Ectodermal cell (in vitro differentiated cells): ENCODE data around the gene NCAPD2.

Experiments
- H3K27ac ChIP-seq: 2 replicates; pipeline ENCODE4 v1.7.0; 2013; ENCODE audit warnings: mild to moderate bottlenecking, low read depth, low read length; ENCODE audit not compliant: insufficient read depth, poor library complexity, severe bottlenecking
- H3K27me3 ChIP-seq: 2 replicates; pipeline ENCODE4 v1.7.0; 2013; ENCODE audit warnings: mild to moderate bottlenecking, low read length; ENCODE audit not compliant: insufficient read depth, control insufficient read depth, poor library complexity, severe bottlenecking
- H3K36me3 ChIP-seq: one replicate; pipeline ENCODE4 v1.7.0; 2013; ENCODE audit warnings: low read length; ENCODE audit not compliant: control insufficient read depth, insufficient read depth
- H3K4me1 ChIP-seq: one replicate; pipeline ENCODE4 v1.7.0; 2013; ENCODE audit warnings: low read length; ENCODE audit not compliant: control insufficient read depth, insufficient read depth
- H3K4me3 ChIP-seq: 2 replicates; pipeline ENCODE4 v1.7.0; 2013; ENCODE audit warnings: low read depth, low read length, control low read depth; ENCODE audit not compliant: insufficient read depth
- H3K9me3 ChIP-seq: 2 replicates; pipeline ENCODE4 v1.7.0; 2013; ENCODE audit warnings: mild to moderate bottlenecking, low read length, moderate library complexity; ENCODE audit not compliant: control insufficient read depth
- WGBS, 2 experiments: methylation state at CpG; one replicate each; pipeline ENCODE4 v1.1.7; 2013; ENCODE audit warnings: missing lambda C conversion rate in 2 of 2; 5-methylcytosine and 5-hydroxymethylcytosine counted together

NCAPD2 gene

DNA sequence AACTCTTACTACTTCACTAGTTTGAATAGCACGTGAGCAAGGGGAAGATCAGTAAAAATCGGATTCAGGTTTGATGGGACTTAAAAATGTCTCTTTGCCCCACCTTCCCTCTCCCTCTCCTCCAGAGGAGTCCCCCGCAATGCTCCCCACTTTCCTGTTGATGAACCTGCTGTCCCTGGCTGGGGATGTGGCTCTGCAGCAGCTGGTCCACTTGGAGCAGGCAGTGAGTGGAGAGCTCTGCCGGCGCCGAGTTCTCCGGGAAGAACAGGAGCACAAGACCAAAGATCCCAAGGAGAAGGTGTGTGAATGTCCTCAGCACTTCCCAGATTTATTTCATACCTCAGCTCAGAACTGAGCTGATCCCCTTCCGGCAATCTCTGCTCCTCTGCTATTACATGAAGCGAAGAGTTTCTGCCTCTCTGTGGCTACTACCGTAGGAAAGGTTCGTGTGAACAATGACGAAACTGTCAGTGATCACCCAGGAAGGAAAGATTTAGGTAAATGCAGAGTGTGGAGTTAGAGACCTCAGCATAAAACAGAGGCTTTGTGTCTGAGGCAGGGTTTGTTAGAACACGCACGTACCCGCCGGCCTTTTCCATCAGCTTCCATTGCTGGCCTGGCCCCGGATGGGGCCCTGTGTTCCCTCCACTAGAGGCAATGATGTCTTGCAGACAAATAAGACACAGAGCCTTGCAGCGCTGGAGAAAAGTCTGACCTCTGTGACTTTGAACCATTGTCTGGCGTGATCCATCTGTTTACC lies 33.0 kb downstream of the NCAPD2 start:
- no peak overlapping the region for H3K27ac ChIP-seq
- H3K4me1 ChIP-seq, result peaks cover 4% of the 10 kb centered on the region
- H3K9me3 ChIP-seq, result no peaks in the 10 kb centered on the region
- no peak overlapping the region for H3K4me3 ChIP-seq
- 94 to 96% methylated on average over 19 of the region's 19 CpGs for WGBS, 2 experiments
- H3K36me3 ChIP-seq, result peaks cover 87% of the 10 kb centered on the region
- H3K27me3 ChIP-seq, result no peaks in the 10 kb centered on the region

DNA sequence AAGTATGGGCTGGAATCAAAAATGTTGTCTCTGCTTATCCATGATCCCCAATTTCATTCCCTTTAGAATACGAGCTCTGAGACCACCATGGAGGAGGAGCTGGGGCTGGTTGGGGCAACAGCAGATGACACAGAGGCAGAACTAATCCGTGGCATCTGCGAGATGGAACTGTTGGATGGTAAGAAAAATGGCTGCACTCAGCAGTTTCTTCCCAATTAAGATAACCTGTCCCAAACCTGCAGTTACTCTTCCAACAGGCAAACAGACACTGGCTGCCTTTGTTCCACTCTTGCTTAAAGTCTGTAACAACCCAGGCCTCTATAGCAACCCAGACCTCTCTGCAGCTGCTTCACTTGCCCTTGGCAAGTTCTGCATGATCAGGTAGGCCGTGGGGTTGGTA lies 33.8 kb downstream of the NCAPD2 start:
- H3K36me3 ChIP-seq, result peaks cover 80% of the 10 kb centered on the region
- peaks cover 12% of the 10 kb centered on the region for H3K4me1 ChIP-seq
- no peak overlapping the region for H3K27ac ChIP-seq
- no peak overlapping the region for H3K4me3 ChIP-seq
- WGBS, 2 experiments, result 96 to 97% methylated on average over 4 of the region's 4 CpGs
- no peaks in the 10 kb centered on the region for H3K27me3 ChIP-seq
- H3K9me3 ChIP-seq, result no peaks in the 10 kb centered on the region

DNA sequence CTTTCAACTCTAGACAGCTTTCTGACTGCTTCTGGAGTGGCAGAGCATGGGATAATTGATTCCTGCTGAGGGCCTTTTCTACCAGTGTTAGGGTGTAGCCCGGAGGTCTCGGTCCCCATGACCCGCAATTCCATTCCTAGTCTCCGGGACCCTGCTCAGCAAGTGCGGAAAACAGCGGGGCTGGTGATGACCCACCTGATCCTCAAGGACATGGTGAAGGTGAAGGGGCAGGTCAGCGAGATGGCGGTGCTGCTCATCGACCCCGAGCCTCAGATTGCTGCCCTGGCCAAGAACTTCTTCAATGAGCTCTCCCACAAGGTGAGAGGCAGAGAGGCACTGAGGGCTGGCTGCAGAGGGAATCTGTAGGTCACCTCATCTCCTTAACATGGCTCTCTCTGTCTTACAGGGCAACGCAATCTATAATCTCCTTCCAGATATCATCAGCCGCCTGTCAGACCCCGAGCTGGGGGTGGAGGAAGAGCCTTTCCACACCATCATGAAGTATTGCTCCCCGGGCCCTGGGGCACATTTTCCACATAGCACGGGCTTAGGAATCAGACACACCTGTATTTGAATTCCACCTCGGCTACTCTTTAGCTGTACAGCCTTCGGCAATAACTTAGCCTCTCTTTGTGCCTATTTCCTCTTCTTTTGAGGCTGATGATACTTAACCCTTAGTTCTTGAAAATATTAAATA lies 34.8 kb downstream of the NCAPD2 start:
- Histone ChIP-seq H3K9me3 (no peaks in the 10 kb centered on the region), H3K4me1 (peaks cover 17% of the 10 kb centered on the region), H3K27ac (no peak overlapping the region), H3K27me3 (no peaks in the 10 kb centered on the region), H3K36me3 (peaks cover 70% of the 10 kb centered on the region), H3K4me3 (no peak overlapping the region)
- 88 to 89% methylated on average over 17 of the region's 17 CpGs for WGBS, 2 experiments

DNA sequence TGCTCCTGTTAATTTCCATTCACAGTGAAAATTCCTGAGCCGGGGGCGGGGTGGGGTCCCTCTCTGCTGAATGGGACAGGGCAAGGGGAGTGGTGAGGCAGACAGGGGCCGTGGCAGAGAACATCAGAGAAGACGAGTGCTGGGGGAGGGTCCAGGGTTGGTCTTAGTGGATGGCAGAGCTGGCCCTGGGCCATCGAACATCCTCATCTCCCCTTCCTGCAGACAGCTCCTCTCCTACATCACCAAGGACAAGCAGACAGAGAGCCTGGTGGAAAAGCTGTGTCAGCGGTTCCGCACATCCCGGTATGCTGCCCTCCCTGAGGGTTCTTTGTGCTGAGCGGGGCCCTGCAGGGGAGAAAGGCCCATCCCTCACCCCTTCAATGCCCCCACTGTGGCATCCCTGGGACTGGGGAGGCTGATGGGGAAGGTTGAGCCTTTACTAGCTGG lies 35.4 kb downstream of the NCAPD2 start:
- Histone ChIP-seq H3K4me3 (no peak overlapping the region), H3K9me3 (no peaks in the 10 kb centered on the region), H3K4me1 (peaks cover 17% of the 10 kb centered on the region), H3K36me3 (peaks cover 65% of the 10 kb centered on the region), H3K27ac (no peak overlapping the region), H3K27me3 (no peaks in the 10 kb centered on the region)
- WGBS, 2 experiments, result 73 to 85% methylated on average over 9 of the region's 9 CpGs

DNA sequence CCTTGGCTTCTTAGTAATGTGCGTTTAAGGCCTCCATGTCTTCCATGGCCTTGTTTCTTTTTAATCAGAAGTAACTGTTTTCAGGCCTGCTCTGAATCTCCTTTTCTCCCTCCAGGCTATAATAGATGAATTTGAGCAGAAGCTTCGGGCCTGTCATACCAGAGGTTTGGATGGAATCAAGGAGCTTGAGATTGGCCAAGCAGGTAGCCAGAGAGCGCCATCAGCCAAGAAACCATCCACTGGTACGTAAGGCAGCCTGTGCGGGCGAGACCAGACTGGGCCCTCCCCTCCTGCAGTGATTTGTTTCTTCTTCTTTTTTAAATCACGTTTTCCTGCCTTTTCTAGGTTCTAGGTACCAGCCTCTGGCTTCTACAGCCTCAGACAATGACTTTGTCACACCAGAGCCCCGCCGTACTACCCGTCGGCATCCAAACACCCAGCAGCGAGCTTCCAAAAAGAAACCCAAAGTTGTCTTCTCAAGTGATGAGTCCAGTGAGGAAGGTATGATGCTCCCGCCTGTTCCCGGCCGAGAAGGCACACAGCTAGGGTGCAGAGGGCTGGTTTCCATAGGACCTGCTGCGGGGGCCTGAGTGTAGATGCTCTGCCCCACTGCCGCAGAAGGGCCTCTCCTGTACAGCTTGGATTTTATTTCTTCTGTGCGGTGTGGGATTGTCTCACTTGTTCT lies 36.8 kb downstream of the NCAPD2 start:
- H3K4me3 ChIP-seq, result no peak overlapping the region
- no peaks in the 10 kb centered on the region for H3K27me3 ChIP-seq
- peaks cover 18% of the 10 kb centered on the region for H3K4me1 ChIP-seq
- peaks cover 57% of the 10 kb centered on the region for H3K36me3 ChIP-seq
- WGBS, 2 experiments, result 94 to 97% methylated on average over 18 of the region's 18 CpGs
- no peak overlapping the region for H3K27ac ChIP-seq
- no peaks in the 10 kb centered on the region for H3K9me3 ChIP-seq

DNA sequence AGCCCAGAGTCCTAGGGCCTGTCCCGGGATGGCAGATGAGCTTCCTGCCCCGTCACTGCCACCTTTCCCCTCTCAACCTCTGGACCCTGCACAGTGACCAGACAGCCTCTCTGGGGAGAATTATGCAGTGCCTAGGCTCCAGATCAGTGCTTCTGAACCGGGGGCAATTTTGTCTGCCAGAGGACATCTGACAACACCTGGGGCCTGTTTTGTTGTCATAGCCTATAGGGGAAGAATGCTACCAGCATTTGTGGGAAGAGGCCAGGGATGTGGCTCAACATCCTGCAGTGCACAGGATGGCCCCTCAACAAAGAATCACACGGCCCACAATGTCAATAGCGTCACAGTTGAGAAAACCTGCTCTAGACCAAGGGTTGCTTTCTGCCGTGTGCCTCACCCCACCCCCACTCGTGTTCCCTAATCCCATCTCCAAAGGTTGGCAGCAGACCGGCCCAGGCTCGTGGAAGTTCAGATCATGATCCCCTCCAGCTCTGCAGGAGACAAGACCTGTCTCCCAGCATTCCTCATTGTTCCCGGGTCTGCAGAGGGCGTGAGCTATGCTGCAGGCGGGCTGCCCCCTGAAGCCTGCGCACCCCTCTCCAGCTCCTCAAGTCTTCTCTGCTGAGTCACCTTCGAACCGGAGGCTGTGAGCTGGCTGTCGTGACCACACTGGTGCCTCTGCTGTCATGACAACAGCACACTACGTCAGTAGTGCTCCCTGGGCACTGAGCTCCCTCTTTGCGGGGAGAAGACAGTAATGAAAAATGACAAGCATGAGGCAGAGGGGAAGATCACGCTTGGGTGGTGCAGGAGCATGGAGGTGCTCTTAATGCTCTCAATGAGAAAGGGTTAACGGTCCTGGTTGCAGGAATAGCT lies 38.4 kb downstream of the NCAPD2 start:
- H3K27ac ChIP-seq, result peak overlapping the region; percentile 98
- peak overlapping the region; percentile 99 for H3K4me3 ChIP-seq
- H3K9me3 ChIP-seq, result no peaks in the 10 kb centered on the region
- no peaks in the 10 kb centered on the region for H3K27me3 ChIP-seq
- WGBS, 2 experiments, result 23 to 25% methylated on average over 20 of the region's 20 CpGs
- peaks cover 26% of the 10 kb centered on the region for H3K4me1 ChIP-seq
- peaks cover 57% of the 10 kb centered on the region for H3K36me3 ChIP-seq

DNA sequence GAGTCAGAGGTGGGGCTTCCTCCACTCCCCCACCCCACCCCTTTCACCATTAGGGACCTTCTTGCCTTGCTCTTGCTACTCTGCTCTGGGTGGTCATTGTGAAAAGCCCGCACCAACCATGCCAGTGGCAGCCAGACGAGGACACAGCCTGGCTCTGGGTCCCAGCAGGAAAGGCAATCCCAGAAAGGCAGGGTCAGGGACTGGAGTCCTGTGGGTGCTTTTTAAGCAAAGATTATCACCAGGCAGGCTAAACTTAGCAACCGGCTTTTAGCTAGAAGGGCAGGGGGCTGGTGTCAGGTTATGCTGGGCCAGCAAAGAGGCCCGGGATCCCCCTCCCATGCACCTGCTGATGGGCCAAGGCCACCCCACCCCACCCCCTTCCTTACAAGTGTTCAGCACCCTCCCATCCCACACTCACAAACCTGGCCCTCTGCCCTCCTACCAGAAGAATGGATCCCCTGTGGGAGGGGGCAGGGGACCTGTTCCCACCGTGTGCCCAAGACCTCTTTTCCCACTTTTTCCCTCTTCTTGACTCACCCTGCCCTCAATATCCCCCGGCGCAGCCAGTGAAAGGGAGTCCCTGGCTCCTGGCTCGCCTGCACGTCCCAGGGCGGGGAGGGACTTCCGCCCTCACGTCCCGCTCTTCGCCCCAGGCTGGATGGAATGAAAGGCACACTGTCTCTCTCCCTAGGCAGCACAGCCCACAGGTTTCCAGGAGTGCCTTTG lies 39.2 kb downstream of the NCAPD2 start:
- Histone ChIP-seq H3K27me3 (no peaks in the 10 kb centered on the region), H3K27ac (peak overlapping the region; percentile 98), H3K4me3 (peak overlapping the region; percentile 99), H3K9me3 (no peaks in the 10 kb centered on the region), H3K4me1 (peaks cover 26% of the 10 kb centered on the region), H3K36me3 (peaks cover 55% of the 10 kb centered on the region)
- WGBS, 2 experiments, result 0 to 1% methylated on average over 14 of the region's 14 CpGs

DNA sequence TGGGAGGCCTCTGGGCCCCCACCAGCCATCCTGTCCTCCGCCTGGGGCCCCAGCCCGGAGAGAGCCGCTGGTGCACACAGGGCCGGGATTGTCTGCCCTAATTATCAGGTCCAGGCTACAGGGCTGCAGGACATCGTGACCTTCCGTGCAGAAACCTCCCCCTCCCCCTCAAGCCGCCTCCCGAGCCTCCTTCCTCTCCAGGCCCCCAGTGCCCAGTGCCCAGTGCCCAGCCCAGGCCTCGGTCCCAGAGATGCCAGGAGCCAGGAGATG lies 39.7 kb downstream of the NCAPD2 start:
- Histone ChIP-seq H3K9me3 (no peaks in the 10 kb centered on the region), H3K36me3 (peaks cover 54% of the 10 kb centered on the region), H3K4me3 (peak overlapping the region; percentile 99), H3K27ac (peak overlapping the region; percentile 98), H3K4me1 (peaks cover 26% of the 10 kb centered on the region), H3K27me3 (no peaks in the 10 kb centered on the region)
- WGBS, 2 experiments, result 0% methylated on average over 9 of the region's 9 CpGs

DNA sequence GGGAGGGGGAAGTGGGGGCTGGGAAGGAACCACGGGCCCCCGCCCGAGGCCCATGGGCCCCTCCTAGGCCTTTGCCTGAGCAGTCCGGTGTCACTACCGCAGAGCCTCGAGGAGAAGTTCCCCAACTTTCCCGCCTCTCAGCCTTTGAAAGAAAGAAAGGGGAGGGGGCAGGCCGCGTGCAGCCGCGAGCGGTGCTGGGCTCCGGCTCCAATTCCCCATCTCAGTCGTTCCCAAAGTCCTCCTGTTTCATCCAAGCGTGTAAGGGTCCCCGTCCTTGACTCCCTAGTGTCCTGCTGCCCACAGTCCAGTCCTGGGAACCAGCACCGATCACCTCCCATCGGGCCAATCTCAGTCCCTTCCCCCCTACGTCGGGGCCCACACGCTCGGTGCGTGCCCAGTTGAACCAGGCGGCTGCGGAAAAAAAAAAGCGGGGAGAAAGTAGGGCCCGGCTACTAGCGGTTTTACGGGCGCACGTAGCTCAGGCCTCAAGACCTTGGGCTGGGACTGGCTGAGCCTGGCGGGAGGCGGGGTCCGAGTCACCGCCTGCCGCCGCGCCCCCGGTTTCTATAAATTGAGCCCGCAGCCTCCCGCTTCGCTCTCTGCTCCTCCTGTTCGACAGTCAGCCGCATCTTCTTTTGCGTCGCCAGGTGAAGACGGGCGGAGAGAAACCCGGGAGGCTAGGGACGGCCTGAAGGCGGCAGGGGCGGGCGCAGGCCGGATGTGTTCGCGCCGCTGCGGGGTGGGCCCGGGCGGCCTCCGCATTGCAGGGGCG lies 40.2 kb downstream of the NCAPD2 start, which contains the start of gene GAPDH:
Gene GAPDH, plus strand, starts transcription at position 595 of the 772 bp plus-strand sequence. CDS start 316 bp downstream, outside the sequence.
- WGBS, 2 experiments, result 0 to 1% methylated on average over 62 of the region's 62 CpGs
- H3K4me3 ChIP-seq, result peak within 1 kb of the TSS; percentile 99
- no peaks in the 10 kb centered on the region for H3K27me3 ChIP-seq
- H3K9me3 ChIP-seq, result no peaks in the 10 kb centered on the region
- peaks cover 26% of the 10 kb centered on the region for H3K4me1 ChIP-seq
- peaks cover 56% of the 10 kb centered on the region for H3K36me3 ChIP-seq
- peak within 1 kb of the TSS; percentile 98 for H3K27ac ChIP-seq
